GM21528 (cell line): ENCODE measurements around the gene PAIP2.

ENCODE experiments used
- ATAC-seq: cut with Tn5 transposase; IDR thresholded peaks from one replicate; pipeline ENCODE4 v1.9.1; 2021; ENCODE audit warnings: mild to moderate bottlenecking, moderate library complexity; ENCODE audit not compliant: unreplicated experiment, low FRiP score

Gene PAIP2

GRCh38 chr5:139390639-139391569, 49.2 kb downstream of the PAIP2 start:
- no peak for ATAC-seq

GRCh38 chr5:139391570-139392323, 50.1 kb downstream of the PAIP2 start:
- peak; percentile 2 for ATAC-seq

GRCh38 chr5:139392324-139392677, 50.6 kb downstream of the PAIP2 start:
- ATAC-seq, result peak; percentile 4

- ATAC-seq, result peak; percentile 40
Observed at GRCh38 chr5:139392678-139393496, 51.2 kb downstream of the PAIP2 start.

GRCh38 chr5:139393497-139394122, 52.0 kb downstream of the PAIP2 start:
- ATAC-seq, result no peak

- ATAC-seq, result no peak
Observed at GRCh38 chr5:139394123-139394653, 52.5 kb downstream of the PAIP2 start.

- no peak for ATAC-seq
Observed at GRCh38 chr5:139394654-139395566, 53.3 kb downstream of the PAIP2 start, which contains the start of gene PROB1. PROB1 (minus strand) TSS chr5:139395104; CDS start chr5:139395081, 23 bp downstream.

- ATAC-seq, result no peak
Observed at GRCh38 chr5:139395844-139396640, 54.4 kb downstream of the PAIP2 start.

- no peak for ATAC-seq
Observed at GRCh38 chr5:139396691-139397090, 55.0 kb downstream of the PAIP2 start.

- ATAC-seq, result no peak
Observed at GRCh38 chr5:139397921-139398320, 56.3 kb downstream of the PAIP2 start.

- no peak for ATAC-seq
Observed at GRCh38 chr5:139399501-139400121, 58.0 kb downstream of the PAIP2 start.

GRCh38 chr5:139401546-139401945, 59.9 kb downstream of the PAIP2 start:
- no peak for ATAC-seq

GRCh38 chr5:139402561-139403158, 61.0 kb downstream of the PAIP2 start:
- no peak for ATAC-seq

GRCh38 chr5:139403418-139403786, 61.7 kb downstream of the PAIP2 start:
- ATAC-seq, result peak; percentile 0

GRCh38 chr5:139403787-139404483, 62.3 kb downstream of the PAIP2 start, which contains the start of gene SPATA24:
SPATA24 (minus strand) TSS chr5:139404089; CDS start chr5:139404060, 29 bp downstream.
- ATAC-seq, result peak; percentile 84

GRCh38 chr5:139404484-139404840, 62.8 kb downstream of the PAIP2 start:
- no peak for ATAC-seq

- ATAC-seq, result no peak
Observed at GRCh38 chr5:139406963-139407362, 65.3 kb downstream of the PAIP2 start.
